ENCODE measurements around the gene RNF128. TPM values are rescaled to one million over a fixed set of nuclear protein-coding genes. Genes with fewer than 3 reads are reported as not detected.

Gene RNF128
- total RNA-seq, 2 donors from 2014 or later, result 0.74 to 1.1 TPM

Other genes starting within 250 kb of the RNF128 start
- gene RADX, start 114.7 kb upstream of the RNF128 start, total RNA-seq, result 1 to 10 TPM; 1.2 to 1.9 TPM
- 1 to 10 TPM; 4.2 to 7.4 TPM for gene TBC1D8B, start 76.0 kb downstream of the RNF128 start, total RNA-seq
- gene RIPPLY1, start 176.6 kb downstream of the RNF128 start, total RNA-seq, result not detected
- gene CLDN2, start 193.7 kb downstream of the RNF128 start, total RNA-seq, result under 1 TPM; 0.10 to 0.18 TPM

Data from left cardiac atrium (tissue), 2 donors.